Stomach (tissue), 4 donors: ENCODE results near the gene BET1L.

ENCODE experiments used
- CTCF ChIP-seq, 7 experiments: fragments of 450-650 bp in 4 of 7; fragments of 200-600 bp in 3 of 7; sonication (generic) in 3 of 7; IDR thresholded peaks; one replicate each; pipeline ENCODE4 v1.5.1; 2016 to 2019; ENCODE audit warnings: antibody characterized with exemption in 7 of 7, control low read depth in 2 of 7, mild to moderate bottlenecking in 1 of 7
- EP300 ChIP-seq: sonication (generic); formaldehyde crosslinking; IDR thresholded peaks from one replicate; pipeline ENCODE4 v1.6.1; 2017; ENCODE audit warnings: antibody characterized with exemption
- POLR2A ChIP-seq, 4 donors: fragments of 450-650 bp; IDR thresholded peaks; one replicate each; pipeline ENCODE4 v1.6.1; 2016; ENCODE audit warnings: antibody characterized with exemption in 4 of 4, control low read depth in 2 of 4, mild to moderate bottlenecking in 1 of 4, moderate library complexity in 1 of 4
- POLR2AphosphoS5 ChIP-seq, 3 donors: sonication (generic); formaldehyde crosslinking; IDR thresholded peaks; one replicate each; pipeline ENCODE4 v1.6.1; 2016; ENCODE audit warnings: antibody characterized with exemption in 3 of 3

DNA sequence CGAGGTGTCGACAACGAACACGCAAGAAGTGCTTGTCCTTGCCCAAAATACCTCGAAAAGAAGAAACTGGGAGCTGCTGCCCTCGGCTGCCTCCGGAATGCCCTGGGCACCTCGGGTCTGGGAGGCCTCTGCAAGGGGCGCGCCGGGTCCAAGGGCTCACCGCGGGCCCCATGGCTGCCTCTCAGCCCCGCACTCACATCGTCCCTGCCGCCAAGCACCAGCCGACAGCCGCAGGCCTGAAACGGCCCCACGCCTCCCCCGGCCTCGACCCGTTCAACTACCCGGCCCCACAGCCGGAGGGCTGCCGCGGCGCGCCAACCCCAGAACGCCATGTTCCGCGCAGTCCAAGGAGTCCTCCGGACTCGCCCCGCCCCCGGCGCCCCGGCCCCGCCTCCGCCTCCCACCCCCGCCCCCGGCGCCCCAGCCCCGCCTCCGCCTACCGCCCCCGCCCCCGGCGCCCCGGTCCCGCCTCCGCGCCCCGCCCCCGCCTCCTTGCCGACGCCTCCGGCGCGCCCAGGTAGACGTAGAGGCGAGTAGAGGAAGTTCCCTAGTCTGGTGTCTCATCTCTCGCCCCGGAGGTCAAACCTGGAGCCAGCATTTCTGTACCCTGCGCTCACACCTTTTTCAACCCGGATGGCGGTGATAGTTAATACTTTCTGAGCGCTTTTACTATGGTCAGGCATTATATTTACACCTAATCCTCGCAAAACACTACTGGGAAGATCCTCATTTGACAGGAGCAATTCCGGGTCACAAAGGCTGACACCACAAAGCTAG is 29.0 kb upstream of the BET1L start, which contains the start of gene SIRT3:
- TF ChIP-seq CTCF (IDR thresholded peaks at IDR 0.05) = peak in 3 of 7 experiments; percentile 8 to 19 (median 18)
- no peak for TF ChIP-seq POLR2A (IDR thresholded peaks at IDR 0.05)
- TF ChIP-seq EP300 = no peak
- peak in 2 of 3 donors; percentile 58 to 66 for TF ChIP-seq POLR2AphosphoS5 (IDR thresholded peaks at IDR 0.05)
